Sigmoid colon (tissue), 7 donors: ENCODE measurements around the gene EPN3. TPM values are rescaled to one million over a fixed set of nuclear protein-coding genes. Genes with fewer than 3 reads are reported as not detected.

ENCODE experiments used
- DNase-seq: peaks from one replicate; pipeline ENCODE4 v3.0.0-alpha.2; 2019
- H3K27ac ChIP-seq, 4 donors: fragments of 200-600 bp; sonication (generic); one replicate each; pipeline ENCODE4 v1.5.1; 2016 to 2019; ENCODE audit warnings: mild to moderate bottlenecking in 1 of 4
- H3K27me3 ChIP-seq, 3 donors: fragments of 200-600 bp; sonication (generic); one replicate each; pipeline ENCODE4 v1.5.1; 2019; ENCODE audit warnings: mild to moderate bottlenecking in 1 of 3
- H3K36me3 ChIP-seq, 4 donors: fragments of 200-600 bp; sonication (generic); one replicate each; pipeline ENCODE4 v1.5.1; 2016 to 2019
- H3K4me1 ChIP-seq, 4 donors: fragments of 200-600 bp; sonication (generic); one replicate each; pipeline ENCODE4 v1.5.1; 2017 to 2019
- H3K4me3 ChIP-seq, 4 donors: fragments of 200-600 bp; sonication (generic); one replicate each; pipeline ENCODE4 v1.5.1; 2017 to 2019; ENCODE audit warnings: mild to moderate bottlenecking in 2 of 4, moderate library complexity in 1 of 4
- H3K9me3 ChIP-seq, 4 donors: fragments of 200-600 bp in 3 of 4; sonication (generic) in 3 of 4; one replicate each; pipeline versions ENCODE4 v1.5.1 to v1.6.1; 2013 to 2019
- CTCF ChIP-seq, 4 experiments: fragments of 450-650 bp in 3 of 4; fragments of 200-600 bp in 1 of 4; IDR thresholded peaks; one replicate each; pipeline ENCODE4 v1.5.1; 2016 to 2019; ENCODE audit warnings: antibody characterized with exemption in 4 of 4, mild to moderate bottlenecking in 3 of 4, moderate library complexity in 2 of 4
- EP300 ChIP-seq, 4 donors: sonication (generic); formaldehyde crosslinking; IDR thresholded peaks; one replicate each; pipeline ENCODE4 v1.6.1; 2017; ENCODE audit warnings: antibody characterized with exemption in 4 of 4
- POLR2A ChIP-seq, 2 donors: fragments of 450-650 bp; IDR thresholded peaks; one replicate each; pipeline ENCODE4 v1.6.1; 2016; ENCODE audit warnings: antibody characterized with exemption in 2 of 2, mild to moderate bottlenecking in 2 of 2, moderate library complexity in 2 of 2
- POLR2AphosphoS5 ChIP-seq, 4 donors: sonication (generic); formaldehyde crosslinking; IDR thresholded peaks; one replicate each; pipeline ENCODE4 v1.6.1; 2017; ENCODE audit warnings: antibody characterized with exemption in 4 of 4
- WGBS, 2 donors: extraction: QIAGEN DNeasy Blood & Tissue Kit; methylation state at CpG; one replicate each; pipeline ENCODE4 v1.1.7; 2013; 5-methylcytosine and 5-hydroxymethylcytosine counted together
- intact Hi-C: fragments of 100-400 bp; cut with DNase I; formaldehyde crosslinking; loops from one replicate; pipeline ENCODE4 v1.15.1; 2023
- polyA plus RNA-seq, 3 donors: library from polyadenylated mRNA; stranded (reverse); fragments of 200-250 nt; gene quantifications; one replicate each; pipeline ENCODE4 v1.2.3, GENCODE V29; 2013
- total RNA-seq, 4 donors: library from RNA; depleted of rRNA; stranded (reverse); fragments of >200 nt; gene quantifications; one replicate each; pipeline ENCODE4 v1.1.0, GENCODE V29; 2016
- donor health status: healthy with polysubstance abuse.
- donor health status: Bipolar disorder and iron deficiency.
- donor health status: healthy.

EPN3 gene
- total and polyA plus RNA-seq, 7 donors, result 23.4 to 31.7 (median 29.5) TPM; not detected in 4

- WGBS, 2 donors, result 78 to 88% methylated on average over 8 of the region's 8 CpGs
- TF ChIP-seq EP300 (IDR thresholded peaks at IDR 0.05) (no peak), CTCF (IDR thresholded peaks at IDR 0.05) (no peak), POLR2AphosphoS5 (IDR thresholded peaks at IDR 0.05) (no peak), POLR2A (IDR thresholded peaks at IDR 0.05) (no peak)
- H3K36me3 ChIP-seq, result no peaks in the 10 kb centered on the region
- peaks cover 0 to 20% (median 19%) of the 10 kb centered on the region in 4 donors for H3K4me1 ChIP-seq
- intact Hi-C loops, result no loop called here
- no peak for DNase-seq
- no peaks in the 10 kb centered on the region for H3K9me3 ChIP-seq
- H3K27ac ChIP-seq, result no peak overlapping the region
- no peak overlapping the region for H3K4me3 ChIP-seq
- H3K27me3 ChIP-seq, result no peaks in the 10 kb centered on the region
Measured at GRCh38 chr17:50585891-50586290, 53.4 kb downstream of the EPN3 start.

- intact Hi-C loops, result no loop called here
- TF ChIP-seq CTCF (IDR thresholded peaks at IDR 0.05), result no peak
- TF ChIP-seq POLR2AphosphoS5 (IDR thresholded peaks at IDR 0.05), result no peak
- no peak for TF ChIP-seq EP300 (IDR thresholded peaks at IDR 0.05)
- no peak for TF ChIP-seq POLR2A (IDR thresholded peaks at IDR 0.05)
- 91 to 92% methylated on average over 9 of the region's 9 CpGs for WGBS, 2 donors
Measured at GRCh38 chr17:50586421-50587247, 54.1 kb downstream of the EPN3 start.

GRCh38 chr17:50587571-50587970 is 55.0 kb downstream of the EPN3 start:
- Histone ChIP-seq H3K4me1 (peaks cover 0 to 20% (median 19%) of the 10 kb centered on the region in 4 donors), H3K27me3 (no peaks in the 10 kb centered on the region), H3K27ac (no peak overlapping the region), H3K4me3 (no peak overlapping the region), H3K9me3 (no peaks in the 10 kb centered on the region), H3K36me3 (no peaks in the 10 kb centered on the region)
- TF ChIP-seq POLR2A (IDR thresholded peaks at IDR 0.05) (no peak), POLR2AphosphoS5 (IDR thresholded peaks at IDR 0.05) (no peak), CTCF (IDR thresholded peaks at IDR 0.05) (no peak), EP300 (IDR thresholded peaks at IDR 0.05) (no peak)
- DNase-seq, result no peak
- WGBS, 2 donors, result 91 to 92% methylated on average over 9 of the region's 9 CpGs
- intact Hi-C loops, result no loop called here

More at GRCh38 chr17:50586421-50587247, 54.1 kb downstream of the EPN3 start:
- Histone ChIP-seq H3K4me3 (no peak overlapping the region), H3K27me3 (no peaks in the 10 kb centered on the region), H3K36me3 (no peaks in the 10 kb centered on the region), H3K4me1 (peaks cover 0 to 20% (median 19%) of the 10 kb centered on the region in 4 donors), H3K9me3 (no peaks in the 10 kb centered on the region), H3K27ac (no peak overlapping the region)
- DNase-seq, result no peak

- intact Hi-C loops, result no loop called here
- Histone ChIP-seq H3K27ac (no peak overlapping the region), H3K27me3 (no peaks in the 10 kb centered on the region), H3K9me3 (no peaks in the 10 kb centered on the region), H3K4me1 (peaks cover 0 to 20% (median 19%) of the 10 kb centered on the region in 4 donors), H3K36me3 (no peaks in the 10 kb centered on the region), H3K4me3 (no peak overlapping the region)
- TF ChIP-seq CTCF (IDR thresholded peaks at IDR 0.05), result no peak
- TF ChIP-seq POLR2AphosphoS5 (IDR thresholded peaks at IDR 0.05), result no peak
- no peak for TF ChIP-seq EP300 (IDR thresholded peaks at IDR 0.05)
- TF ChIP-seq POLR2A (IDR thresholded peaks at IDR 0.05), result no peak
- WGBS, 2 donors, result 72 to 79% methylated on average over 18 of the region's 18 CpGs
- no peak for DNase-seq
Measured at GRCh38 chr17:50588391-50589049, 56.0 kb downstream of the EPN3 start.
